GM23248 (cell line): ENCODE measurements around the gene GGT7.

ENCODE experiments used
- EZH2 ChIP-seq: fragments of 200-600 bp; sonication (generic); IDR thresholded peaks from 2 replicates; pipeline ENCODE4 v1.6.1; 2018; ENCODE audit warnings: antibody characterized with exemption, mild to moderate bottlenecking; ENCODE audit not compliant: insufficient read depth, poor library complexity, severe bottlenecking
- EZH2phosphoT487 ChIP-seq: fragments of 200-600 bp; sonication (generic); IDR thresholded peaks from 2 replicates; pipeline ENCODE4 v1.6.1; 2018; ENCODE audit warnings: antibody characterized with exemption, moderate library complexity, mild to moderate bottlenecking, low read depth; ENCODE audit not compliant: insufficient read depth

GRCh38 chr20:34848597-34848996 lies 24.1 kb downstream of the GGT7 start:
- TF ChIP-seq EZH2phosphoT487 = no peak
- TF ChIP-seq EZH2 = no peak
